ENCODE data around the gene ABCD2.

GRCh38 chr12:39572551-39572950 lies 47.1 kb downstream of the ABCD2 start:
- no peak for TF ChIP-seq MAX (IDR thresholded peaks at IDR 0.05; ENCODE audit: low read depth, low read length)
- TF ChIP-seq CTCF (IDR thresholded peaks at IDR 0.05; ENCODE audit: low read depth, low read length), result no peak
- TF ChIP-seq MYC (IDR thresholded peaks at IDR 0.05; ENCODE audit: low read depth, low read length), result no peak
- no peak for TF ChIP-seq POLR2A (IDR thresholded peaks at IDR 0.05; ENCODE audit: extremely low read depth, insufficient read length)

All from NB4 (cell line).